Esophagus (tissue), 2 donors: ENCODE measurements around the gene TMEM201. TPM values are rescaled to one million over a fixed set of nuclear protein-coding genes. Genes with fewer than 3 reads are reported as not detected.

Experiments used
- H3K27ac ChIP-seq, 2 donors: one replicate each; pipeline ENCODE4 v1.5.1; 2013; ENCODE audit warnings: low read depth in 2 of 2, mild to moderate bottlenecking in 2 of 2, inconsistent platforms in 1 of 2, low read length in 1 of 2, moderate library complexity in 1 of 2
- H3K27me3 ChIP-seq, 2 donors: one replicate each; pipeline ENCODE4 v1.6.1; 2013; ENCODE audit warnings: low read length in 2 of 2, control low read depth in 1 of 2, mild to moderate bottlenecking in 1 of 2; ENCODE audit not compliant: insufficient read depth in 2 of 2, control insufficient read depth in 1 of 2
- H3K36me3 ChIP-seq, 2 donors: one replicate each; pipeline ENCODE4 v1.6.1; 2013; ENCODE audit warnings: low read length in 1 of 2; ENCODE audit not compliant: control insufficient read depth in 2 of 2, insufficient read depth in 2 of 2
- H3K4me1 ChIP-seq, 2 donors: one replicate each; pipeline ENCODE4 v1.6.1; 2013; ENCODE audit warnings: low read length in 1 of 2; ENCODE audit not compliant: control insufficient read depth in 2 of 2, insufficient read depth in 2 of 2
- H3K4me3 ChIP-seq, 2 donors: one replicate each; pipeline ENCODE4 v1.5.1; 2013; ENCODE audit warnings: low read length in 2 of 2, mild to moderate bottlenecking in 2 of 2, low read depth in 1 of 2, moderate library complexity in 1 of 2
- H3K9me3 ChIP-seq, 2 donors: one replicate each; pipeline ENCODE4 v1.6.1; 2013; ENCODE audit warnings: mild to moderate bottlenecking in 2 of 2, low read depth in 1 of 2, low read length in 1 of 2, moderate library complexity in 1 of 2; ENCODE audit not compliant: control insufficient read depth in 2 of 2, insufficient read depth in 1 of 2
- WGBS, 2 donors: extraction: QIAGEN DNeasy Blood & Tissue Kit; methylation state at CpG; one replicate each; pipeline ENCODE4 v1.1.7; 2013; 5-methylcytosine and 5-hydroxymethylcytosine counted together
- polyA plus RNA-seq, 2 donors: library from polyadenylated mRNA; stranded (reverse); fragments of 200-250 nt; gene quantifications; one replicate each; pipeline ENCODE4 v1.2.3, GENCODE V29; 2013
- donor health status: healthy with polysubstance abuse.
- donor health status: Bipolar disorder and iron deficiency.

TMEM201 gene
- polyA plus RNA-seq, 2 donors, result 4.7 to 6.0 TPM

- no peaks in the 10 kb centered on the region for H3K27me3 ChIP-seq
- H3K9me3 ChIP-seq, result no peaks in the 10 kb centered on the region
- no peak overlapping the region for H3K4me3 ChIP-seq
- H3K27ac ChIP-seq, result no peak overlapping the region
- peaks cover 13 to 48% of the 10 kb centered on the region in 2 donors for H3K36me3 ChIP-seq
- H3K4me1 ChIP-seq, result no peaks in the 10 kb centered on the region
- 96 to 97% methylated on average over 14 of the region's 14 CpGs for WGBS, 2 donors
Measured at GRCh38 chr1:9605946-9606455, 17.3 kb downstream of the TMEM201 start.

GRCh38 chr1:9606458-9606857, 17.7 kb downstream of the TMEM201 start:
- no peaks in the 10 kb centered on the region for H3K4me1 ChIP-seq
- peaks cover 13 to 45% of the 10 kb centered on the region in 2 donors for H3K36me3 ChIP-seq
- H3K27ac ChIP-seq, result no peak overlapping the region
- H3K4me3 ChIP-seq, result no peak overlapping the region
- H3K9me3 ChIP-seq, result no peaks in the 10 kb centered on the region
- WGBS, 2 donors, result 88 to 90% methylated on average over 21 of the region's 21 CpGs
- H3K27me3 ChIP-seq, result no peaks in the 10 kb centered on the region

- H3K4me1 ChIP-seq, result no peaks in the 10 kb centered on the region
- H3K4me3 ChIP-seq, result no peak overlapping the region
- WGBS, 2 donors, result 51 to 63% methylated on average over 10 of the region's 10 CpGs
- H3K9me3 ChIP-seq, result no peaks in the 10 kb centered on the region
- no peak overlapping the region for H3K27ac ChIP-seq
- H3K36me3 ChIP-seq, result peaks cover 13 to 44% of the 10 kb centered on the region in 2 donors
- no peaks in the 10 kb centered on the region for H3K27me3 ChIP-seq
Measured at GRCh38 chr1:9606948-9607347, 18.2 kb downstream of the TMEM201 start.

GRCh38 chr1:9607352-9607751, 18.6 kb downstream of the TMEM201 start:
- Histone ChIP-seq H3K27me3 (no peaks in the 10 kb centered on the region), H3K4me3 (no peak overlapping the region), H3K27ac (no peak overlapping the region), H3K4me1 (no peaks in the 10 kb centered on the region), H3K36me3 (peaks cover 13 to 45% of the 10 kb centered on the region in 2 donors), H3K9me3 (no peaks in the 10 kb centered on the region)
- WGBS, 2 donors, result 84 to 90% methylated on average over 18 to 19 of the region's 19 CpGs

- no peak overlapping the region for H3K4me3 ChIP-seq
- no peaks in the 10 kb centered on the region for H3K27me3 ChIP-seq
- H3K27ac ChIP-seq, result no peak overlapping the region
- 75 to 90% methylated on average over 5 of the region's 5 CpGs for WGBS, 2 donors
- H3K9me3 ChIP-seq, result no peaks in the 10 kb centered on the region
- peaks cover 6 to 39% of the 10 kb centered on the region in 2 donors for H3K36me3 ChIP-seq
- H3K4me1 ChIP-seq, result no peaks in the 10 kb centered on the region
Measured at GRCh38 chr1:9609998-9610397, 21.3 kb downstream of the TMEM201 start.

- H3K4me3 ChIP-seq, result no peak overlapping the region
- no peaks in the 10 kb centered on the region for H3K27me3 ChIP-seq
- H3K4me1 ChIP-seq, result no peaks in the 10 kb centered on the region
- whole genome bisulfite sequencing, 2 donors, result 91 to 92% methylated on average over 25 of the region's 25 CpGs
- no peak overlapping the region for H3K27ac ChIP-seq
- no peaks in the 10 kb centered on the region for H3K9me3 ChIP-seq
- H3K36me3 ChIP-seq, result peaks cover 6 to 38% of the 10 kb centered on the region in 2 donors
Measured at GRCh38 chr1:9610548-9610947, 21.8 kb downstream of the TMEM201 start.

GRCh38 chr1:9611716-9612115, 23.0 kb downstream of the TMEM201 start:
- Histone ChIP-seq H3K4me3 (no peak overlapping the region), H3K4me1 (no peaks in the 10 kb centered on the region), H3K9me3 (no peaks in the 10 kb centered on the region), H3K27me3 (no peaks in the 10 kb centered on the region), H3K36me3 (peaks cover 6 to 34% of the 10 kb centered on the region in 2 donors), H3K27ac (no peak overlapping the region)
- WGBS, 2 donors, result 86 to 91% methylated on average over 13 of the region's 13 CpGs

- H3K4me1 ChIP-seq, result no peaks in the 10 kb centered on the region
Measured at GRCh38 chr1:9612162-9612845, 23.6 kb downstream of the TMEM201 start.

GRCh38 chr1:9612871-9613624, 24.3 kb downstream of the TMEM201 start:
- Histone ChIP-seq H3K36me3 (peaks cover 6 to 29% of the 10 kb centered on the region in 2 donors), H3K4me1 (peaks cover 2% of the 10 kb centered on the region in 2 donors), H3K27me3 (no peaks in the 10 kb centered on the region)

More at GRCh38 chr1:9612162-9612845, 23.6 kb downstream of the TMEM201 start:
- WGBS, 2 donors, result 73 to 87% methylated on average over 11 of the region's 11 CpGs
- Histone ChIP-seq H3K27ac (no peak overlapping the region), H3K9me3 (no peaks in the 10 kb centered on the region), H3K4me3 (no peak overlapping the region), H3K27me3 (no peaks in the 10 kb centered on the region), H3K36me3 (peaks cover 6 to 32% of the 10 kb centered on the region in 2 donors)

More at GRCh38 chr1:9612871-9613624, 24.3 kb downstream of the TMEM201 start:
- Histone ChIP-seq H3K27ac (no peak overlapping the region), H3K4me3 (no peak overlapping the region), H3K9me3 (no peaks in the 10 kb centered on the region)
- 82 to 84% methylated on average over 20 of the region's 20 CpGs for WGBS, 2 donors
